22Rv1 (cell line): ENCODE results near the gene CACNA1C.

Experiments used
- H3K27ac ChIP-seq: fragments of 450-650 bp; 2 replicates; pipeline ENCODE4 v1.5.1; 2017
- ZFX ChIP-seq: fragments of 450-650 bp; IDR thresholded peaks from 2 replicates; pipeline ENCODE4 v1.6.1; 2017; ENCODE audit warnings: antibody characterized with exemption, borderline replicate concordance
- TF ChIP-seq, protein P1 (sequence below): fragments of 450-650 bp; IDR thresholded peaks from 2 replicates; pipeline ENCODE4 v1.5.1; 2017; ENCODE audit warnings: mild to moderate bottlenecking

Gene CACNA1C

DNA sequence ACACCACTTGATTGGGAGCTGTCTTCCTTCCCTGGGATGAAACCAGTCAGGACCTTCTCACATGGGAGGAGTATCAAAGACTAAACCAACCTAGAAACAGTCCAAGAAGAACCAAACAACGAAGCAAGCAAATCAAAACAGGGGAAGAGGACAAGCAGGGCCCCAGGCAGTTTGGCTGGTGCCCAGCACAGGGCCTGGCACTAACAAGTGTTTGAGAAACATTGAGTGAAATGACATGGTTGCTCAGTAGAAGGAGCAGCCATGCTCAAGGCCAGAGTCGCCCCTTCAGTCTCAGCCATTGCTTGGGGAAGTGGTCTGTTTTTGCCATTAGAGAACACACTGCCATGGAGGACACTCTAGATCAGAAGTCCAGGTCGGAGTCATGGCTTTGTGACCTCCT lies 323.1 kb downstream of the CACNA1C start:
- no peak overlapping the region for H3K27ac ChIP-seq
- no peak for TF ChIP-seq ZFX
- TF ChIP-seq, protein P1, sequence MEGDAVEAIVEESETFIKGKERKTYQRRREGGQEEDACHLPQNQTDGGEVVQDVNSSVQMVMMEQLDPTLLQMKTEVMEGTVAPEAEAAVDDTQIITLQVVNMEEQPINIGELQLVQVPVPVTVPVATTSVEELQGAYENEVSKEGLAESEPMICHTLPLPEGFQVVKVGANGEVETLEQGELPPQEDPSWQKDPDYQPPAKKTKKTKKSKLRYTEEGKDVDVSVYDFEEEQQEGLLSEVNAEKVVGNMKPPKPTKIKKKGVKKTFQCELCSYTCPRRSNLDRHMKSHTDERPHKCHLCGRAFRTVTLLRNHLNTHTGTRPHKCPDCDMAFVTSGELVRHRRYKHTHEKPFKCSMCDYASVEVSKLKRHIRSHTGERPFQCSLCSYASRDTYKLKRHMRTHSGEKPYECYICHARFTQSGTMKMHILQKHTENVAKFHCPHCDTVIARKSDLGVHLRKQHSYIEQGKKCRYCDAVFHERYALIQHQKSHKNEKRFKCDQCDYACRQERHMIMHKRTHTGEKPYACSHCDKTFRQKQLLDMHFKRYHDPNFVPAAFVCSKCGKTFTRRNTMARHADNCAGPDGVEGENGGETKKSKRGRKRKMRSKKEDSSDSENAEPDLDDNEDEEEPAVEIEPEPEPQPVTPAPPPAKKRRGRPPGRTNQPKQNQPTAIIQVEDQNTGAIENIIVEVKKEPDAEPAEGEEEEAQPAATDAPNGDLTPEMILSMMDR = no peak

DNA sequence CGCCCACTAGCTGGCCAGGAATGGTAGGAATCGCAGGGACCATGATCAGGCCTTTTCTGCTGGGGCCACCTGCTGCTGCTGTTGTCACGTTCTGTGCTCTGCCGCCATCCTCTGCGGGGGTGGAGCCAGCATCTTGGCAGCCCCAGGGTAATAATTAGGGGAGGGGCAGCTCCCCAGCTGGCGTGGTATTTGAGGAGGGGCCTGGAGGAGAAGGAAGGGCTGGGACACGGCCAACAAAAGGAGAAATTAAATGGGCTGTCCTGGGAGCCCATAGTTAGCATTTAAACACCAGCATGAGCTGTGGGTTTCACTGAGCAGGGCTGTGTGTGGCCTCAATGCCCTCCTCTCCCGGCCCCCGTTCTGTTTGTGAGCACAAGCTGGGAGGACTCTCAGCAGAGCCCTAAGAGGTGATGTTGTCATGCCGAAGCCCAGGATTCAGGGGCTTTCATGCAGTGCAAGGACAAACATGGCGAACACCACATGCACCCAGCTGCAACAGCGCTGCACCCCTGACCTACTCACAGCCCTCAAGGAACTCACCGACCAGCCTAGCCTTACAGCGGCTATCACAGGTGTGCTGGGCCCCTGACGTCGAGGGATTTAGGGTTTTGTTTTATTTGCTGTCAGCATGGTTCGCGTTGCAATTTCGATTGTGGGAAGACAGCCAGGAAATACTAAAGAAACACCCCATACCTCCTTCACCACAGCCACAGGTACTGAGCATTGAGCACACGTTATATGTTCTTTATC lies 324.3 kb downstream of the CACNA1C start:
- TF ChIP-seq, protein P1 = no peak
- no peak for TF ChIP-seq ZFX
- no peak overlapping the region for H3K27ac ChIP-seq

DNA sequence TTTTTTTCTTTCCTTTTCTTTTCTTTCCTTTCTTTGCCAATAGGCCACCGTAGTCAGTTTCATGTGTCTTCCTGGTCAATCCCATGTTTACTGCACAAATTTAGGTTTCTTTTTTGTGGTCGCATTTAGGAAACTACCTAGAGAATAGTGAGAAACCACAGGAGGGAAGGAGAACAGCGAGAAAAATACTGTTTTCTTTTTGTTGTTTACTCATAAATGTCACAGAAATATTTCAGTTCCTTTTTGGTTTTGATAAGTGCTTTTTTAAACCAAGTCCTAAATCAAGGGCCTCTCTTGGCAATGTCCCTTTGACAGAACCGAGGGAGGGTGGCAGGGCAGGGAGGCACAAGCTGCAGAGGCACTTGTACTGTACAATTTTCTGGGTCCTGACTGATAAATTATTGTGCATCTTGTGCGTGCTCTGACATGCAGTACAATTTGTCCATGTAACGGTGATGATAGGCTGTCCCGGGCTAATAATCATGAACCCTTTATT lies 326.1 kb downstream of the CACNA1C start:
- TF ChIP-seq ZFX = no peak
- TF ChIP-seq, protein P1 = no peak
- H3K27ac ChIP-seq = no peak overlapping the region

DNA sequence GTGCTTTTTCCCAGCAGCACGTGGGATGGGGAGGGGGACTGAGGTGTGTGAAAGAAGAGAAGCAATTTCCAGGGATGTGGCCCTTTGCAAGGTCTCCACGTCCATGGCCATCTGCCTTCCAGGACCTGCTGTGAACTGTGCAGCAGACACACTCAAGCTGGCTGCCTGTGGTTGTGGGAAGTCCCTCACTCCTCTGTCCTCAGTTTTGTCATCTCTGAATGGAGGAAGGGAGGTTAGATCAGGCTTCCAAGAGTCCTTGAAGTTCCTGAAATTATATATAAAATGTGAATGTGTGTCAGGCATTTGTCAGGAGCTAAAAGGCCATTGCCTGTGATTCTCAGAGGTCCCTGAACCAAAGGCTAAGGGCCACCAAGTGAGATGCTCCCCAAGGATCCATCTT lies 328.2 kb downstream of the CACNA1C start:
- H3K27ac ChIP-seq = no peak overlapping the region
- TF ChIP-seq, protein P1 = no peak
- TF ChIP-seq ZFX = no peak

DNA sequence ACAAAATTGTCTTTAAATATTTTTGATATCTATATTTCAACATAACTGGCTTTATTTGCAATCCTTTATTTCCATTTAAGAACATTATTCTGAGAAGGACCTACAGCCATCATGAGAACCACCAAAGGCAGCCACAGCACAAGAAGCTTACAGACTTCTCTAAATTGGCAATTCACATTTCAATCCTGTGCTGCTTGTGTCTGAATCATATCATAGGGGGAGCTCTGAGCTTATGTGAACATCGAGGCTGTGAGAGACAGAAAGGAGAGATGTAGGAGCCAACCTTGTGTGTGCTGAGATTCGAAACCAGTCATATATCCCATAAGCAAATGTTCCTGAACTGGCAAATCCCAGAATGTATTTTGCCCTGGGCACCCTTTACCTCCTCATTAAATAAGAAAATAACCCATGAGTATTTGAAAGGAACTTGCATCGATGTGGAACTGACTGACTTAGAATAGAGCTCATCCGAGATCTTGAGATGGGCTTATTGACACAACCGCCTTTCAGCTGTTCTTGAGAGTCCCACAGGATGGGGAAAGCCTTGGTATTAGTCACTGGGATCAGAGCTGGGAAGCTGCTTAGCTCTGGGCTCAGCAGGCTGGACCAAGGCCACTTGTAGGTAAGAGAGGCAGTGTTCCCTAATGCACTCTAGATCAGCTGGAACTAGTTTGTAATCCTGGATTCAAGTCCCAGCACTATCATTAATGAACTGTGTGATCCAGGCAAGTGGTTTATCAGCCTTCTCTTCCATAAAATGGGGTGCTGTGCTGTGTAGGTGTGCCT lies 329.8 kb downstream of the CACNA1C start:
- H3K27ac ChIP-seq = no peak overlapping the region

DNA sequence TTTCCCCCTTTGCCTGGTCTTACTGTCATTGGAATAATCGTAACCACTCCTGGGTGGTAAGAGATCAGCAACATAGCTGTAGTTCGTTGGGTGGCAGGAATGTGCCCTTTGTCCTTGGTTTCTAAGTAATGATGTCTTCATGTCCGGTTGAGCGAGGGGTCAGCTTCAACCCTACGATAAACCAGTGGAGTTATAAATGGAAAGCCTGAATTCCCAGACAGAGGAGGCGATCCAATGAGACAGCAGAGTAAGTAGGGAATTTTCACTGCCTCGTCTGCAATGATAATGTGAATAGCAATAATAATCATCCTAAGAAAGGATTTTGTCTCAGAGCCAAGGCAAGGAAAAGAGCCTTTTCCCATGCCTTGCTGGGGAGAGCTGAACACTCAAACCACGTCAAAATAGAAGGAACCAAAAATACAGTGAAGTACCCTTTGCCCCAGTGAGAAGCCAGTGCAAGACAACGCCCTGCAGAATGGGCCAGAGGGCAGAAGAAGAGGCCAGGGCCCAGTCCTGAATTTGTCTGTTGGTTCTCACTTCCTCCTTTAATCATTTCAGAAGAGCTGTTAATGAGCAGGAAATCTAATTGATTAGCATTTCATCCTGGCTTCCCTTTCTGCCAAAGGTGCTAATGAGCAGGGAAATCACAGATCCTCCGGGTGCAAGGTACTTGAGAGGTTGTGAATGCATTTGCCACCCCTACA lies 330.7 kb downstream of the CACNA1C start:
- H3K27ac ChIP-seq = no peak overlapping the region
- TF ChIP-seq, protein P1 = no peak
- TF ChIP-seq ZFX = no peak

More for the DNA sequence above, 329.8 kb downstream of the CACNA1C start:
- TF ChIP-seq, protein P1 = no peak
- TF ChIP-seq ZFX = no peak

DNA sequence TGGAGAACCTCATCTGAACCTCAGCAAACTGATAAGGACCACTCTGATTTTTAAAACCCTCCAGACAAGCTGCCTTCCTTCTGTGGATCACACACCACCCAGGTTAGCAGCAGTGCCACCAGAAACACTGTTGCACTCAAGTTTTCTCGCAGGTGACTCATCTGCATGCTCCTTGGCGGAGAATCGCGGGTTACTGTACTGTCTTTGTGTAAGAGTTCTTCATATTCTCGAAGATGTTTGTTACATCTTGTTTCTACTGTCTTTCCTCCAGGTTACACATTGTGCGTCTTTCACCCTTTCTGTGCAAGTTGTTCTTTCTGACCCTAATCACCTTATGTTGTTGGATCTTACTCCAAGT lies 331.2 kb downstream of the CACNA1C start:
- no peak overlapping the region for H3K27ac ChIP-seq
- TF ChIP-seq, protein P1 = no peak
- no peak for TF ChIP-seq ZFX
